GM18951 (cell line): ENCODE results near the gene DYRK1A.
"Not testable (repeated sequence)": the region's sequence is repeated elsewhere in the genome, so short reads cannot be mapped to it uniquely, and the experiment has no call there.

Experiments
- POLR2A ChIP-seq: IDR thresholded peaks from 4 replicates; pipeline ENCODE4 v1.6.1; 2011; ENCODE audit warnings: mild to moderate bottlenecking; ENCODE audit not compliant: insufficient read length, insufficient read depth; ENCODE audit errors: extremely low read depth
- in situ Hi-C: fragments of 300-500 bp; cut with MboI; formaldehyde crosslinking; loops from one replicate; pipeline ENCODE4 v1.12.0; 2022; ENCODE audit warnings: low sequenced_read_pairs, mixed read lengths, inconsistent platforms; ENCODE audit not compliant: unreplicated experiment

The DYRK1A gene

DNA sequence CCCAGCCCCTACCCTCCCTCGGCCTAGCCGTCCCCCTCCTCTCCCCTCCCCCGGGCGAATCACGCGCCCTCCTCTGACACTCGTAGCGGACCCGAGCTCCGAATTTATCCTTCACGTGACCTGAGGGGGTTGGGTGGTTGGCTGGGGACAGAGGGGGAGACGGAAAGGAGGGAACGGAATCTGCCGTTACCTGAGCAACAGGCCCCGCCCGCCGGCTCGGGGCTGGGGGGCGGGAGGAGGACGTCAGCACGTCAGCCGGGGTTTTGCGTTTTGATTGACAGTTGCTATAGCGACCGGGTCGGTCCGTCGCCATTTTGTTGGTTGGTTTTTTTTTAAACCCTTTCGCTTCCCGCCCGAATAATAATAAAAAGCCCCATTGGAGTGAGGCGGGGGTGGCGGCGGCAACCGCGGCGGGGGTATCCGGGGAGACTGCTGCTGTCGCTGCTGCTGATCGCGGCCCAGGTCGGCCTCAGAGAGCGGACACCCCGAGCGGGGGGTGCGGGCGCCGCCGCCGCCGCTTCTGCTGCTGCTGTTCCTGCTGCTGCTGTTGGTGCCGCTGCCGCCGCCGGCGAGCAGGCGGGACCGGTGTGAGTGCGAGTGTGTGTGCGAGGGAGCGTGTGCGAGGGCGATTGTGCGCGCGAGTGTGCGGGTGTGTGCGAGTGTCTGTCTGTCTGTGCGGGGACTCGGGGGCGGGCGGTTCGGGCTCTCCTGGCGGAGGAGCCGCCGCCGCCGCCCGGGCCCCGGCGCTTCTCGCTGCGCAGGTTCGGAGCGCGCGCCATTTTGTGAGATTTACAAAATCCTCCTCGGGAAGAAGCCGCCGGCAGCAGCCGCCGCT, at the start of gene DYRK1A:
TSS of gene DYRK1A (plus strand) at position 292 of the 835 bp plus-strand sequence. CDS start 53,602 bp downstream, outside the sequence.
- in situ Hi-C loops, result no loop called here
- peak; percentile 71 for TF ChIP-seq POLR2A

DNA sequence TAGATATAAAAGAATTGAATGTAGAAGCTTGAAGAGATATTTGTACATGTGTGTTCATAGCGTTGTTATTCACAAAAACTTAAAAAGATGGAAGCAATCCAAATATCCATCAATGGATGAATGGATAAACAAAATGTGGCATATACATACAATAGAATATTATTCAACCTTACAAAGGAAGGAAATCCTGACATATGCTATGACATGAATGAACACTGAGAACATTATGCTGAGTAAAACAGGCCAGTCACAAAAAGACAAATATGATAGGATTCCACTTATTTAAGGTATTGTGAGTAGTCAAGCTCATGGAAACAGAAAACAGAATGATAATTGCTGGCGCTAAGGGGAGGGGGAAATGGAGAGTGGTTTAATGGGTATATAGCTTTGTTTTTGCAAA, 47.0 kb upstream of the DYRK1A start:
- no peak for TF ChIP-seq POLR2A
- in situ Hi-C loops, result no loop called here

DNA sequence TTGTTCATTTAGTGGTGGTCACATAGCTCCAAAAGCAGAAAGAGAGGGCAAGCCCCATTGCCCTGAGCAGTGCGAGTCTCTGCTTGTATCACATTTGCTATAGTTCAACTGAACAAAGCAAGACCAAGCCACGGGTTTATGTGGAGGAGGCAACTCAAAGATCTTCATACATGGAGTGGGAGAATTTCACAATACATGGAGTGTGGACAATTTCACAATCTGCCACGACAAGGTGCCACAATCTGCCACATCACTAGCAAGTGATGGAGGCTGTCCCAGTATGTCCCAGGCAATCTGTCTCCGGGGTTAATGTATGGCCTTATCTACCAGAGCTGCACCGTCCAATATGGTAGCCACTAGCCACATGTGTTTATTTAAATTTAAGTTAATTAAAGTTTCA, 44.5 kb upstream of the DYRK1A start:
- in situ Hi-C loops, result no loop called here
- TF ChIP-seq POLR2A, result no peak

DNA sequence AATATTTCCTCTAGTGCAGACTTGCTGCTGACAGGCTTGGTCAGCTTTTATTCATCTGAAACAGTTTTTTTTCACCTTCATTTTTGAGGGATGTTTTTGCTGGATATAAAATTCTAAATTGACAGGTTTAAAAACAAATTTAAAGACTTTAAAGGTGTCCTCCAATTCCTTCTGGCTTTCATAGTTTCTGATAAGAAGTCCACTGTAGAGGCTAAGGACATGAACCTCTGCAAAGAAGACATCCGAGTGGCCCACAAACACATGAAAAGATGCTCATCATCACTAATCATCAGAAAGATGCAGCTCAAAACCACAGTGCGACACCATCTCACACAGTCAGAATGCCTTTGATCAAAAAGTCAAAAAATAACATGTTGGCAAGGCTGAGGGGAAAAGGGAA, 42.0 kb upstream of the DYRK1A start:
- TF ChIP-seq POLR2A, result no peak
- in situ Hi-C loops, result no loop called here

DNA sequence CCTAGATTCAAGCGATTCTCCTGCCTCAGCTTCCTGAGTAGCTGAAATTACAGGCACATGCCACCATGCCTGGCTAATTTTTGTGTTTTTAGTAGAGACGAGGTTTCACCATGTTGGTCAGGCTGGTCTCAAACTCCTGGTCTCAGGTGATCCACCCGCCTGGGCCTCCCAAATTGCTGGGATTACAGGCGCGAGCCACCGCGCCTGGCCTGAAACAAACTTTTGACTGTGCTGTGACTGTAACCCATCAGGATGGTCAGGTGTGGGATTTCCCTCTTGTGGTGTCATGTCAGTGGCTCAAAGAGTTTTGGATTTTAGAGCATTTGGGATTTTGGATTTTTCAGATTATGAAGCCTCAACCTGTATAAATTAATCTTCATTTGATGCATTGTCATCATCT, 38.4 kb upstream of the DYRK1A start:
- in situ Hi-C loops, result not testable (repeated sequence)

DNA sequence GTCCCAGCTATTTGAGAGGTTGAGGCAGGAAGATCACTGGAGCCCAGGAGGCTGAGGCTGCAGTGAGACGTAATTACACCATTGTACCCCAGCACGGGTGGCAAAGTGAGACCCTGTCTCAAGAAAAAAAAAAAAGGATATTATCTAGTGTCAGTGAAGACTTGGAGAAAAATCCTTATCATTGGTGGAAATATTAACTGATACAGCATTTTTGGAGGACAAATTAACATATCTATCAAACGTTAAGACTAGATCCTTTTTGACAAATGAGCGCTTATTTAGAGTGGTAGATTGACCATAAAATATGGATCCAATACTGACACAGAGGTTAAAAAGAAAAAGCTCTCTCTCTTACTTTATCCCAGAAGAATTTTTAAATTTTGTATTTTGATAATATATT, 35.2 kb upstream of the DYRK1A start:
- no peak for TF ChIP-seq POLR2A
- in situ Hi-C loops, result no loop called here

DNA sequence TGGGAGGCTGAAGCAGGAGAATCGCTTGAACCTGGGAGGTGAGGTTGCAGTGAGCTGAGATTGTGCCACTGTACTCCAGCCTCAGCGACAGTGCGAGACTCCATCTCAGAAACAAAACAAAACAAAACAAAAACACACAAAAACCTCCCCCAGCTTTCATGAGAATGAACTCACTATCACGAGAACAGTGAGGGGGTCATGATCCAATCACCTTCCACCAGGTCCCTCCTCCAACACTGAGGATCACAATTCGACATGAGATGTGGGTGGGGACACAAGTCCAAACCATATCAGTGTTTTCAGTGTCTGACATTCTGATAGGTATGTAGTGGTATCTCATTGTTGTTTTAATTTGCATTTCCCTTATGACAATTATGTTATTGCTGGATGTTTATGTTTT, 31.5 kb upstream of the DYRK1A start:
- no peak for TF ChIP-seq POLR2A
- in situ Hi-C loops, result no loop called here

DNA sequence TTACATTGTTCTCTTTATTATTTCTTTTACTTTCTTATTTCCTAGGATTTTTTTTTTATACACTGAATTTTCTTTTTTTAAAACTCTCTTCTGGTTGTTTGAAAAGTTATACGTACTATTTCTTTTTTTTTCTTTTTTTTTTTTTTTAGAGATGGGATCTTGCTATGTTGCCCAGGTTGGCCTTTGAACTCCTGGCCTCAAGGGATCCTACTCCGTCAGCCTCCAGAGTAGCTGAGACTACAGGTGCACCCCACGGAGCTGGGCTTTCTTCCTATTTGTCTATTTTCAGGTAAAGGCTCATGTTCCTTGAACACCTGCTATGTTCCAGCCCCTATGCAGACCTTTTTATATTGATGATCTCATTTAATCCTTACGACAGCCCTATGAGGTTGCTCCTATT, 29.4 kb upstream of the DYRK1A start:
- TF ChIP-seq POLR2A, result no peak
- in situ Hi-C loops, result no loop called here

DNA sequence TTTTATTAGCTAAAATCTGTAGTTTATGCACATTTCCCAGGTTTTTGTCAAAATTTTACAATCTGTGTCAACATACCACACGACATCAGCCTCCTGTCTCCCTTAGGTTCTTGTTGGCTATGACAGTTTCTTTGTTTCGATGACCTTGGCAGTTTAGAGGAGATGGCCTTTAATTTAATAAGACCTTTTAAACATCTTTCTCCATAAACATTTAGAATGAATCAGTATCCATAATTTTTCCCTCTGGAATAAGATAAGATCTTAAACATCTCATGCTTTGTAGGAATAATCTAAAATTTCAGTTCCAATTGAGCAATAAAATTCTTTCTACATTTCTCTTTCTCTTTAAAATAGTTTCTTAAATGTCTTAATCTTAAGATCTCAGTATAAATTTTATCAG, 28.7 kb upstream of the DYRK1A start:
- TF ChIP-seq POLR2A, result no peak
- in situ Hi-C loops, result no loop called here

DNA sequence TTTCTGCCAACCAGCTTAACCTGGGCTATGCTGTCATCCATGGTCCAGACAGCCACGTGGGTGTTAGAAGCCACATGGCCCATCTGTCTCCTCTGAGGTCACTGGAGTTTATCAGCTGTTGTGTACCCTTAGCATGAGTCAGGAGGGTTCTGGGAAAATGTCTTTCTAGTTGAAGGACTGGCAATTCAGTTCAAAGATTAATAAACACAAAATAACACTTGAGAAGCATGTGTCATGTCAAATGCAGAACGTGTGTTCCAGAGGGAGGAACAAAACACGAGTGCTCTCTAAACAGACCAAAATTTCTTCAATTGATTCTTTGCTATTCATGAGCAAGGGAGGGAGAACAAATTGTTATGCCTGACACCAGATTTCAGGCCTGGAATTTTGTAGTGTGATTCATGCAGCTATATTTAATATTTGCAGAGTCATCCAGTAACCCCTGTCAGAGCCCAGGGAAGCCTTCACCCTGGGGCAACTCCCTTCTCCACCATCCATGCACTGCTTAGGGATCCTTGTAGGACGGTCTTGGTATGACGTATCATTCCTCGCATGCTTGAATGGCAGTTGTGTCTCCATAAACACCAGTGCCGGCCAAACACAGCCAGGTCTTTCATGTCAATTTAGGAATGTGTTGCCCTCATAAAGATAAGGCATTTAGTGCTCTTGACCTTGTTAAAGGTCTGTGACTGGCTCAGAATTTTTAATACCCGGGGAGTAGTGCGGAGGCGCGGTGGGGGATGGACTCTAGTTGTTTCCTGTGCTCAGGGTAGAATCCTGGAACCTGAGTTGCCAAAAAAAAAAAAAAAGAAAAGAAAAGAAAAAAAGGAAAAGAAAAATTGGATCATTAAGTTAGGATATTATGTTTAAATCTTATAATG, 27.7 kb upstream of the DYRK1A start:
- in situ Hi-C loops, result no loop called here
- TF ChIP-seq POLR2A, result no peak

DNA sequence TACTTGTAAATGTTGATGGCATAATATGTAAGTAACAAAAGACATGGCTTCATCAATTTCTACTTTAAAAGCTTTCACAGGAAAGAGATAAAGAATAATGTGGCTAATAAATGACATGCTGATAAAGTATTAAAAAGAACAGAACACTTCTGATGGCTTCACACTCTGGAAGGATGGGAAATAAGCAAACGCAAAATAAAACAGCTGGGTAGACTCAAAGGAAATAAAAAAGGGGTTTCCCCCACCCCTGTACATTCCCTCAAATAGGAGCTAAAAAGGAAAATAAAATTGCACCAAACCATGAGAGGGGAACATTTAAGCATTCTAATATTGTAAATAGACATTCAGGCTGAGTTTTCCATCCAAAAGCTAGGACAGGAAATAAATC, 27.0 kb upstream of the DYRK1A start:
- in situ Hi-C loops, result no loop called here
- no peak for TF ChIP-seq POLR2A

DNA sequence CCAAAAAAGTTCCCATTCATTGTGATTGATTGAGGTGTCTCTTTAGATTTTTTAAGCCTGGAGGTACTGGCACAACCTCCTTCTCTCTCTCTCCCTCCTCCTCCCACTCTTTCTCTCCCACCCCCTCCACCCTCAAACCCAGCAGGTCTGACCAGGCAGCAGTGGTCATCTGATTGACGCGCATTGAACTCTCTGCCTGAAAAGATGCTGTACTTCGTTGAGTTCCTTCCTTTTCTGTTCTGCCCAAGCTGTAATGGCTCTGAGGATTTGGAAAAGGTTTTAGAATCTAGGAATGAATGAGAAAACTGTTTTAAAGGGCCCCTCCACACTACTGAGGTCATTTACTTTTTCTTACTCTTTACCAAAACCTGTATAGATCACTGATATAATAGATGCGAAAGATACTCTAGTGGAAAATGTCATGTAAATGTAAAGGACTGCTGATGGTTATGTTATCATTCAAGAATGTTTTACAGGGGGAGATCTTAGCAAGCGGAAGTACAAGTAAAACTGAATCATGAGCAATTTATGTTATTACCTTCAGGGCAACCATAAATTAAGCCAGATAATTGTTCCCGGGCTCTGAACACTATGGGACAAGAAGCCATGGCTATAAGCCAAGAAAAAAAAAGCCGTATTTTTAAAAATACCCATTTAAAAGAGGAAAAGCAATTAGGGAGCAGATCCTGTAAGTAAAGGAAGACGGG, 25.2 kb upstream of the DYRK1A start:
- TF ChIP-seq POLR2A, result no peak
- in situ Hi-C loops, result no loop called here

DNA sequence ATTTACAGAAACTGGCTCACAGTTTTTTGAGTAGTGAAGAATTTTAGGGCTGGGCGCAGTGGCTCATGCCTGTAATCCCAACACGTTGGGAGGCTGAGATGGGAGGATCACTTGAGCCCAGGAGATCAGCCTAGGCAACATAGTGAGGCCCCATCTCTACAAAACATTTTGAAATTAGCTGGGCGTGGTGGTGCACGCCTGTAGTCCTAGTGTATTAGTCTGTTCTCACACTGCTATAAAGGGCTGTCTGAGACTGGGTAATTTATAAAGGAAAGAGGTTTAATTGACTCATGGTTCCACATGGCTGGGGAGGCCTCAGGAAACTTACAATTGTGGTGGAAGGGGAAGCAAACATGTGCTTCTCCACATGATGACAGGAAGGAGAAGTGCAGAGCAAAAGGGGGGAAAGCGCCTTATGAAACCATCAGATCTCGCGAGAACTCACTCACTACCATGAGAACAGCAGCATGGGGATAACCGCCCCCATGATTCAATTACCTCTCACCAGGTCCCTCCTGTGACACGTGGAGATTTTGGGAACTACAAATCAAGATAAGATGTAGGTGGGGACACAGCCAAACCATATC, 24.4 kb upstream of the DYRK1A start:
- in situ Hi-C loops, result no loop called here
- no peak for TF ChIP-seq POLR2A
